ENCODE data around the gene MAPKAPK5.

DNA sequence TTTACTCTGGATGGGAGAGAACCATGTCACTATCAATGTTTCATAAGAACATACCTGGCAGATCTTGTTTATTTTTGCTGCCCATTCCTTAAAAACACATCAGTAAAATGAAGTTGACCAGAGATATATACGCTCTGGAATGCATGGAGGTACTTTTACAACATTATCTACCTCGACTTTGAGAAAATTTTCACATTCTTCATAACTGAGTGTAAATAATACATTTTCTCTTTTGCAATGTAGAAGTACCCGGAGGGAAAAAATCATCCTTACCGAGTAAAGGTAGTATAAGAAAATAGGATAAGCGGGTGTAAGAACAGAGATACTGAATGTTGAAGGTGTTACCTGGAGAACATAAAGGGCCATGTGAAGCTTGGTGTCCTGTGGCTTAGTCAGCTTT, 90.2 kb downstream of the MAPKAPK5 start:
- TF ChIP-seq CTCF (IDR thresholded peaks at IDR 0.05) (no peak), POLR2A (IDR thresholded peaks at IDR 0.05) (no peak)

Data from esophagus squamous epithelium (tissue), 4 donors.